GM18502 (cell line): ENCODE data around the gene OR2AJ1.
"Not testable (repeated sequence)": the region's sequence is repeated elsewhere in the genome, so short reads cannot be mapped to it uniquely, and the experiment has no call there.

Experiments used
- ATAC-seq: cut with Tn5 transposase; IDR thresholded peaks from one replicate; pipeline ENCODE4 v1.9.1; 2021; ENCODE audit warnings: mild to moderate bottlenecking; ENCODE audit not compliant: unreplicated experiment, poor library complexity

OR2AJ1 gene

GRCh38 chr1:247924868-247925267 lies at the start of gene OR2AJ1:
TSS of gene OR2AJ1 (plus strand) at chr1:247924889. CDS start at chr1:247933769, 8,880 bp downstream.
- no peak for ATAC-seq

DNA sequence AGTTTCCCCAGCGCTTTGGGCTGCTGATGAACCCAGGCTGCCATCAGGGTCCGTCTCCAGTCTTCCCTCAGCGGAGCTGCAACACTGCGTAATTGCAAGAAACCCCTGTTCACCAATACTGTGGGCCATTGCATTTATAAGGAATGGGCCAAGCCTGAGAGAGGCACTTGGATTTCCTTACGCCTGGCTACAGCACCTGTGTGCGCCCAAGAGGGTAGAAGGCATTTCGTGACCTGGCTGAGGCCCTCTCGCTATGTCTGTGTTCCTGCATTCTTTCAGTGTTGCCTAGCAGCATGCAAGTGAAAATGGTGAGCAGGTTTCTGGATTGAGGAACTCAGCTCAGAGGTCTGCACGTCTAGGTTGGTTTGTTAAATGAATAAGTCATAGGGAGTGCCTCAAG lies 41.3 kb upstream of the OR2AJ1 start:
- ATAC-seq, result no peak

DNA sequence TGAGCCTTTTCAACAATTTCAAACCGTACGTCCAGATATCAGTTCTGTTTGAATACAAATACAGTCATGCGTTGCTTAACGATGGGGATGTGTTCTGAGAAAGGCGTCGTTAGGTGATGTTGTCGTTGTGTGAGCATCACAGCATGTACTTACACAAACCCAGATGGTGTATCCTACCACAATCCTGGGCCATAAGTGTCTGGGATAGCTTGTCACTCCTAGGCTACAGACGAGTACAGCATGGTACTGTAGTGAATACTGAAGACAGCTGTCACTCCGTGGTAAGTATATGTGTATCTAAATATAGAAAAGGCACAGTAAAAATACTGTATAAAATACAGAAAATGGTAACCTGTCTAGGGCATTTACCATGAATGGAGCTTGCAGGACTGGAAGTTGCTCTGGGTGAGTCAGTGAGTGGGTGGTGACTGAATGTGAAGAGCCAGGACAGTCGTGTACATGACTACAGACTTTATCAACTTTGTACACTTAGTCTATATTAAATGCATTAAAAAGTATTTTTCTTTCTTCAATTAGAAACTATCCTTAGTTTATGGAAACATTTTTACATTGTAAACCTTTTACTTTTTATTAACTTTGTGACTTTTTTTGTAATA lies 39.8 kb upstream of the OR2AJ1 start:
- no peak for ATAC-seq

- ATAC-seq, result no peak
Observed at GRCh38 chr1:247895163-247895637, 29.5 kb upstream of the OR2AJ1 start, which contains the start of gene OR2W3. TSS of gene OR2W3 (plus strand) at chr1:247895587. CDS start at chr1:247895587, 0 bp downstream.

GRCh38 chr1:247895976-247896375 lies 28.7 kb upstream of the OR2AJ1 start:
- no peak for ATAC-seq

- ATAC-seq, result no peak
Observed at GRCh38 chr1:247904122-247904521, 20.6 kb upstream of the OR2AJ1 start.

GRCh38 chr1:247905181-247905580 lies 19.5 kb upstream of the OR2AJ1 start:
- ATAC-seq, result no peak

DNA sequence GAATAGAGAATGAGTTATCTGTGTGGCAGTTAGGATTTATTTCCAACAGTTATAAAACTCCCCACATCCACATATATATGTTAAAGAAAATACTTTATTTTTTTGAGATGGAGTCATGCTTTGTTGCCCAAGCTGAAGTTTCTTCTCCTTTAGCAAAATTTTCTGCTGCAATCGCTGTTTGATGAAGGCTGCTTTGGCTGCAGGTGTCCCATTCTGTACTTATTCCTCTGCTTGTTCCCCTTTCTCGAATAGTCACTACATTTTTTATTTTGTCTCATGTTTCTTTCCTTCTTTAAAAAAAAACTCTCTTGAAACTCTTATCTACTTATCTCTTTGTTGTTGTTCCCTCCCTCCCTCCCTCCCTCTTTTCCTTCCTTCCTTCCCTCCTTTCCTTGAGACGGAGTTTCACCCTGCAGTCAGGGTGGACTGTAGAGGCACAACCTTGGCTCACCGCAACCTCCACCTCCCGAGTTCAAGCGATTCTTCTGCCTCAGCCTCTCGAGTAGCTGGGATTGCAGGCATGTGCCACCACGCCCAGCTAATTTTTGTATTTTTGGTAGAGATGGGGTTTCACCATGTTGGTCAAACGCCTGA lies 18.7 kb upstream of the OR2AJ1 start:
- ATAC-seq, result no peak

GRCh38 chr1:247906504-247907047 lies 18.1 kb upstream of the OR2AJ1 start:
- ATAC-seq, result peak; percentile 42

DNA sequence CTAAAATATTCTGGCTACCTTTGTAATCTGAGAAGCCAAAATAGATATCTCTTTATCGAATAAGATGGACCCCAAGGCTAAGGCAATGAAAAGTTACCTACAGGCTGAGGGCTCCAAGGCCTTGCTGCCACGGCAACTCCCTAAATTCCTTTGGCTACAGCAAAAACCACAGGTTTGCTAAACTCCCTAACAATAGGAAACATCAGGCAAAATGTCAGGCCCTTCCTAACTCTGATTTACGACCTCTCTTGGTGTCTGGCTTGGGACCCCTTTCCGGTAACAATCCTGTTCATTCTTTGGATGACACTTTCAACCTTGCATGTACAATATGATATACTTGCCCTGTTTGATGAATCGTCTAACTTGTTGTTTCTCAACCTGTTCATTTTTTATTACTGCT lies 15.9 kb upstream of the OR2AJ1 start:
- ATAC-seq, result no peak

DNA sequence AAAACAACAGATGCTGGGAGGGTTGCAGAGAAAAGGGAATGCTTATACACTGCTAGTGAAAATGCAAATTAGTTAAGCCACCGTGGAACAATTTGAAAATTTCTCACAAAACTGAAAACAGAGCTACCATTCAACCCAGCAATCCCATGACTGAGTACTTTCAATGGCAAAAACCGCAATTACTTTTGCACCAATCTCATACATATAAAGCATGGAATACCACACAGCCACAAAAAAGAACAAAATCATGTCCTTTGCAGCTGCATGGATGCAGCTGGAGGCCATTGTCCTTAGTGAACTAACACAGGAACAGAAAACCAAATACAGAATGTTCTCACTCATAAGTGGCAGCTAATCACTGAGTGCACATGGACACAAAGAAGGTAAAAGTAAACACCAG lies 10.9 kb upstream of the OR2AJ1 start:
- no peak for ATAC-seq

DNA sequence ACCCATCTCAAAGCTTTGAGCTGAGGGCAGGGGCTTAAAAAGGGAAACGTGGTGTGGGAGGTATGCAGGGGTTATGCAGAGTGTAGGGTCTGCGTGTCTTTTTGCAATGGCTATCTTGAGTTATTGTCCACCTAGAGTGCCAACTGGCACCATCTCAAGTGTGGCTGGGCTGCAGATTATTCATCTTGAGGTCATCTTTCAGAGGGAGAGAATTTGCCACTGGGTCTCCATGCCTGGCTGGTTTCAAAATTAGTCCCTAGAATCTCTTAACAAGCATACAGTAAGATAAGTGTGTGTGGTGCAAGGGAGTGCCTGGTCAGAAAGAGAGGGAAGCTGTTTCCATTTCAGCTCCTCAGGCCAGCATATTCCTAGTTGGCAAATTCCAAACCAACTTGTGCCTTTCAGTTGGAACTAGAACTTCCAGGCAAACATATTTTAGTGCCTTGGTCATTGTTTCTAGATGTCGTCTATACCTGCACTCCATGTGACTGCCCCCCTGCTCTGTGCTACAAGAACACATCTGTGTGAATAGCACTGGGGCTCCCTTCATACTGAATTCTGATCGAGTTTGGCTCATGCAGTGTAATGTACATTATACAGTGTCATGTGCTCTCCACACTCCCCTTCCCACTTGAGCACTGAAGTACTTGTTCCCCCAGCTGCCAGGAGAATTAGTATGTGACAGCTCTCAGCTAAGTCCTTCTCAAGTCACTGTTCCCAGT lies 9.6 kb upstream of the OR2AJ1 start:
- no peak for ATAC-seq

- ATAC-seq, result no peak
Observed at GRCh38 chr1:247919952-247920351, 4.7 kb upstream of the OR2AJ1 start, which contains the start of gene OR2T8. TSS of gene OR2T8 (plus strand) at chr1:247920252. CDS start at chr1:247921018, 766 bp downstream.

DNA sequence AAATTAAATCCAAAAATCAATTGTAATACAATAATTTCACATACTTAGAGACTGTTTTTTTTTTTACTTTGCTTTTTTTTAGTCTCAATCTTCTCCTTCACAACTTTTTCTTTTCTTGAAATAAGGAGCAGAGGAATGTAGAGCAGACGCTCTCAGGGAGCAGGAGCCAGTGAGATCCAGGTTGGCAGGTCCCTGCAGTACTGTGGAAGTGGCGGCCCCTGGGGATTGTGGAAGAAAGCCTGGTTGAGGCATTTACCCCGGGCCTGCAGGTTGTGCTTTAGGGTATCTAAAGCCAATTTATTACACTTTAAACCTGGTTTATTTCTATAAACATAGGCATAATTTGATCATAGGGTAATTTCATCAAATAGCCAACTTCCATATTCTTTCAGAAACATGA lies 748 bp upstream of the OR2AJ1 start:
- no peak for ATAC-seq

DNA sequence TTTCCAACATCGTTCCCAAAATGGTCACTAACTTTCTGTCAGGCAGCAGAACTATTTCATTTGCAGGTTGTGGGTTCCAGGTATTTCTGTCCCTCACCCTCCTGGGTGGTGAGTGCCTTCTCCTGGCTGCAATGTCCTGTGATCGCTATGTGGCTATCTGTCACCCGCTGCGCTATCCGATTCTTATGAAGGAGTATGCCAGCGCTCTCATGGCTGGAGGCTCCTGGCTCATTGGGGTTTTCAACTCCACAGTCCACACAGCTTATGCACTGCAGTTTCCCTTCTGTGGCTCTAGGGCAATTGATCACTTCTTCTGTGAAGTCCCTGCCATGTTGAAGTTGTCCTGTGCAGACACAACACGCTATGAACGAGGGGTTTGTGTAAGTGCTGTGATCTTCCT lies 9.3 kb downstream of the OR2AJ1 start:
- ATAC-seq, result no peak

DNA sequence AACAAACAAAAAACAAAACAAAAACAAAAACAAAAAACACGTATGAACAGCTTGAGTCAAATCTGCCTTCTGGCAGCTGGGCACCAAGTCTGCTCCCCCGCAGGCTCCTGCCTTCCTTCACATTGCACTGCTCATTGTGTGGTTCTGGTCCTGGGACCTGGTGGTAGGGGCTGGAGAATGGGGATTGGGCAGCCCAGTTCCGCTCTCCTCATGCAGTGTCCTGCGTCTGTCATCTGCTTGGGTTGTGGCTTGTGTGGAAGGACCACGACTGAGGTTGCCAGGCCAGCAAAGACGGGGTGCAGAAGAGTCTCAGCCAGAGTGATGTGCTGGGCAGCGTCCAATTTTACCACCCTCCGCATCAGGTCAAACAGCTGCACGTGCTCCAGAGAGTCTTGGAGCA lies 11.1 kb downstream of the OR2AJ1 start:
- ATAC-seq, result no peak

DNA sequence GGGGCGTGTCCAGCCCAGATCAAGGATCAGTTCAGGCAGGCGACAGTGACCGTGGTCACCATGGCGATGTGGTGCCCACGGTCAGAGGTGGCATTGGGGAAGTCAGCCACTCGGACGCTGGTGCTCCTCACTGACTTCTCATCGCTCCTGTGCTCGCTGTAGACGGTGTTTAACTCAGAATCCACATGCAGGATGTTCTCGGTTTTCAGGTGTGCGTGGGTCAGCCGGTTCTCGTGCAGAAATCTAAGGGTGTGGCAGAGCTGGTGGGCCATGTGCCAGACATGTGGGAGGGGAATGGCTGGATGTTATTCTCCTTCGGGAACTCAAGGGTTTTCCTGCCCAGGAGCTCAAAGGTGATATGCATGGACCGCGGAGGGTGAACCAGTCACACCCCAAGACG lies 11.7 kb downstream of the OR2AJ1 start:
- ATAC-seq, result no peak

DNA sequence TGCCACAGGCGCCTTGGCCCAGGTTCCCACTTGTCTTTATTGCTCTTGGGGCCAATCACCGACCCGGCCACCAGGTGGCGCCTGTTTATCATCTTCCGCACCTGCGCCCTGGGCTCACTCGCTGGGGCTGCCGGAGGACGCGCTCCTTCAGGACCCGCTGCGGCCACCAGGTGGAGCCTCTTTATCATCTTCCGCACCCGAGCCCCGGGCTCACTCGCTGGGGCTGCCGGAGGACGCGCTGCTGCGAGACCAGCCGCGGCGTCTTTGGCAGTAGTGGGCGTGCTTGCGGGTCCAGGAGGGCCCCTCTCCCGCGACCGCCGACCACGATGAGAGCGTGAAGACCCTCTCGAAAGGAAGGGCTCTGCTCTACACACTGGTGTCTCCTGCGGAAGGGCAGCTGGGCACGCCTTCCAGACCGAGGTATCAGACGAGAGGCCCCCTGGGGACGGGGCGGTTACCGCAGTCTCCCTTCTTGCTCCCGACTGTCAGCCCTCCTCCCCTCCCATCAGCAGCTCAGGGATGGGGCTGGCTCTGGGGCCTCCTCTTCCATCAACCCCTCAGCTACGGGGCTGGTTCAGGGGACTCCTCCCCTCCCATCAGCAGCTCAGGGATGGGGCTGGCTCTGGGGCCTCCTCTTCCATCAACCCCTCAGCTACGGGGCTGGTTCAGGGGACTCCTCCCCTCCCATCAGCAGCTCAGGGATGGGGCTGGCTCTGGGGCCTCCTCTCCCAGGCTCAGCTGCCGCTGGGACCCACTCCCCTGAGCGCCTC lies 12.5 kb downstream of the OR2AJ1 start:
- not testable (repeated sequence) for ATAC-seq

DNA sequence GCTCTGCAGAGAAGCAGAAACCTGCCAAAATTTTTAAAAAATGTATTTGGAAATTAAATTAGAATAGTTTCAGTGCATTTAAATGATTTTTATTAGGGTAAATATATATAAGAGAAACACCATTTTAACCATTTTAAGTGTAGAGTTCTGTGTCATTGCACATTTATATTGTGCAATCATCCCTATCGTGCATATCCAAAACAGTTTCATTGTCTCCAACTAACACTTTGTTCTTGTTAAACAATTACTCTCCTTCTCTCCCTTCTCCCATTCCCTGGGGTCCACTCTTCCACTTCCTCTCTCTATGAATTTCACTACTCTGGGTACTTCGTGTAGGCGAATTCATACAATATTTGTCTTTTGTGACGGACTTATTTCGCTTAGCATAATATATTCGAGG lies 17.9 kb downstream of the OR2AJ1 start:
- ATAC-seq, result no peak

DNA sequence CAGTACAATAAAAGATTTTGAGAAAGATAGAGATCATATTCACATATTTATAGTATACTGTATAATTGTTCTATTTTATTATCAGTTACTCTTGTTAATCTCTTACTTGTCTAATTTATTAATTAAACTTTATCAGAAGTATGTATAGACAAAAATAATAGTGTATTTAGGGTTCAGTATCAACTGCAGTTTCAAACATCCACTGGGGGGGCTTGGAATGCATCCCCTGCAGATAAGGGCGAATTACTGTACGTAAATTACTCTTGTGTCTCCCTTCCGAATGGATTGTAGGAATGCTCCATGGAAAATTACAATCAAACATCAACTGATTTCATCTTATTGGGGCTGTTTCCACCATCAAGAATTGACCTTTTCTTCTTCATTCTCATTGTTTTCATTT lies 23.9 kb downstream of the OR2AJ1 start, which contains the start of gene OR2L8:
Gene OR2L8 (plus strand): TSS at position 301 of the 400 bp plus-strand sequence. CDS start 0 bp downstream, at position 301.
- ATAC-seq, result no peak
